Measurements from ENCODE around the gene KLHL22.

- TF ChIP-seq POLR2A (IDR thresholded peaks at IDR 0.05) (no peak), CTCF (IDR thresholded peaks at IDR 0.05 in 4 of 5, conservative IDR thresholded peaks at IDR 0.05 in 1 of 5) (no peak)
These were observed 13.2 kb upstream of the KLHL22 start for GRCh38 chr22:20508815-20509271.

Measured in gastrocnemius medialis (tissue), 4 donors.